HG02970 (cell line): Measurements from ENCODE around the gene RECQL.

ENCODE experiments used
- ATAC-seq: cut with Tn5 transposase; IDR thresholded peaks from one replicate; pipeline ENCODE4 v1.9.1; 2021; ENCODE audit warnings: mild to moderate bottlenecking, moderate library complexity, moderate number of reproducible peaks; ENCODE audit not compliant: unreplicated experiment, low FRiP score

The RECQL gene

GRCh38 chr12:21501258-21502163 lies at the start of gene RECQL, which contains the start of gene GOLT1B:
TSS of gene RECQL (minus strand) at chr12:21501635. CDS start at chr12:21499570, 2,065 bp downstream.
TSS of gene GOLT1B (plus strand) at chr12:21501789. CDS start at chr12:21501924, 135 bp downstream.
- peak; percentile 100 for ATAC-seq

DNA sequence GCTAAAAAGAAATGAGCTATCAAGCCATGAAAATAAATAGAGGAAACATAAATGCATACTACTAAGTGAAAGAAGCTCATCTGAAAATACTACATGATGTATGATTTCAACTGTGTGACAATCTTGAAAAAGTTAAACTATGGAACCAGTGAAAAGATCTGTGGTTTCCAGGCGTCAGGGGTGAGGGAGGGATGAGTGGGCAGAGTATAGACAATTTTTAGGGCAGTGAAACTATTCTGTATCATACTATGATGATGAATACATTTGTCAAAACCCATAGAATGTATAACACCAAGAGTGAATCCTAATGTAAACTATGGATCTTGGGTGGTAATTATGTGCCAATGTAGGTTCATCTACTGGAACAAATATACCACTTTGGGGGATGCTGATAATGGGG lies 46.0 kb upstream of the RECQL start:
- no peak for ATAC-seq

DNA sequence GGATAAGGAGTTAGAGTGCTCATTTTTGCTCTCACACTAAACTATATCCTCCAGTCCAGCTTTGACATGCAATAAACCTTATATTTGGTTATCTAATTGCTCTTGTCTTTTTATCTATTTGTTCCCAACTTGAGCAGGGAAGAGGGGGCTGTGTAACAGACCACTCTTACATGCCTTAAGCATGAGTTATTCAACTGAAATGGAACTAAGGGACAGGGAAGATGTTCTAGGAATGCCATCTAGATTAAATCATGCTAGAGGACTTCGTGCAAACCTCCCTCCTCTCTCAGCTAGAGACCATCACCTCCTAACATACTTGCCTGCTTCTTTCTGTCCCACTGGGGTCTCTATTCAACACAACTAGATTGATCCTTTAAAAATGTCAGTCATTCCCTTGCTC lies 45.3 kb upstream of the RECQL start:
- ATAC-seq, result no peak

DNA sequence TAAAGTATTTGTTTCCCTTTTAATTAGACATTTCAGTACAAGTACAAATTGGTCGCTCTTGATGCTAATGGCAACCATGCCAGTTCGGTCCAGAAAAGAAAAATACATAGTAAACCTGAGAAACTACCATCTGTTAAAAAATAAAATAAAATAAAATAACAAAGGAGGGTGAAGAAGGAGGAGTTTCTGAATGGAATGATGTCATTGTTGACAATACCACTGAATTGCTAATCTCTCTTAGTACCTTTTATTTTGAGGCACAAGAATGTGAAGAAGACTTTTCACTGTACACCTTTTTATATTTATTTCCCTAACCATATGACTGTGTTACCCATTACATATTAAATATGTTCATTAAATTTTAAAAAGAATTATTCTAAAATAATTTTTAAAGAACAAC lies 44.1 kb upstream of the RECQL start:
- ATAC-seq, result no peak

- no peak for ATAC-seq
These were observed 41.7 kb upstream of the RECQL start for GRCh38 chr12:21543151-21543550.

GRCh38 chr12:21542403-21542802 lies 41.0 kb upstream of the RECQL start:
- ATAC-seq, result no peak

DNA sequence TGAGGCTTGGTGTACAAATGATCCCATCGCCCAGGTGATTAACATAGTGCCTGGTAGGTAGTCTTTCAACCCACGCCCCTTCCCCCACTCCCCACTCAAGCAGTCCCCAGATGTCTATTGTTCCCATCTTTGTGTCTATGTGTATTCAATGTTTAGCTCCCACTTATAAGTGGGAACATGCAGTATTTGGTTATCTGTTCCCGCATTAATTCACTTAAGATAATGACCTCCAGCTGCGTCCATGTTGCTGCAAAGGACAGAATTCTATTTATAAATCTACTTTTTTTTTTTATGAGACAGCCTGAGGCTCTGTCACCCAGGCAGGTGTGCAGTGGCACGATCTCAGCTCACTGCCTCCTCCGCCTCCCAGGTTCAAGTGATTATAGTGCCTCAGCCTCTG lies 40.3 kb upstream of the RECQL start:
- no peak for ATAC-seq

DNA sequence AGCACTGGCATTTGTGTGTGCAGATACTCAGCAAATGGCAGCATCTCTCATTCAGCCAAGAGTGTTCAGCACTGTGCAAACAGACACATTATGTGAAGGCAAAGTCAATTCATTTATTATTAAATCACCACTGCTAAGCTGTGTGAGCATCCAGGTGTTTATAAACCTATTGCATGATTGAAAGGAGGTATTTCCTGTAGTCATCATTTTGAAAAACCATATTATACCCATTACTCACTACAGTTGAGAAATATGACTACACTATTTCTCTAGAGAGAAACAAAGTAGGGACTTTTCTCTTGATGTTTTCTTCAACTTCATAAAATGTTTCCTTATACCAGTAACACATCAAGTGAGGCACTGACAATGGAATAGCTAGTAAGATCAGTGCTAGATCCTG lies 38.4 kb upstream of the RECQL start:
- ATAC-seq, result no peak

GRCh38 chr12:21538061-21538653 lies 36.7 kb upstream of the RECQL start:
- ATAC-seq, result no peak

DNA sequence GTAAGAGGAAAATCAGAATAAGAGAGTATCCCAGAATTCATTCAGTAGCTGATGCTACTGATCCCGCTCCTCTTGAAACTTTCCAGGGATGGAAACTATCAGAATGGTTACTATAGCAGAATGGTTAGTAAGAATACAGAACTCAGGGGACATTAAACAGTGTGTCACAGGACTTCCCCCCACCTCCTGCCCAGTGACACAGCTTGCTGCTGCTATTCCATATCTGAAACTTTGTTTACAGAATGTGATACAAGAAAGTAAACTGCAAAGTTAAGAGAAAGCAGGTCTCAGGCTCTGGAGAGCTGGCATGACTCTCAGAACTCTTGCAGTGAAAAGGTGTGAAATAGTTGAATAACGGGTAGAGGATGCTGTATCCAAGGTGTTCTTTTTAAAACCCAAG lies 28.0 kb upstream of the RECQL start:
- no peak for ATAC-seq

- no peak for ATAC-seq
These were observed 27.5 kb upstream of the RECQL start for GRCh38 chr12:21528953-21529352.

GRCh38 chr12:21527451-21528180 lies 26.2 kb upstream of the RECQL start:
- ATAC-seq, result peak; percentile 91

GRCh38 chr12:21526721-21527345 lies 25.4 kb upstream of the RECQL start:
- ATAC-seq, result no peak

DNA sequence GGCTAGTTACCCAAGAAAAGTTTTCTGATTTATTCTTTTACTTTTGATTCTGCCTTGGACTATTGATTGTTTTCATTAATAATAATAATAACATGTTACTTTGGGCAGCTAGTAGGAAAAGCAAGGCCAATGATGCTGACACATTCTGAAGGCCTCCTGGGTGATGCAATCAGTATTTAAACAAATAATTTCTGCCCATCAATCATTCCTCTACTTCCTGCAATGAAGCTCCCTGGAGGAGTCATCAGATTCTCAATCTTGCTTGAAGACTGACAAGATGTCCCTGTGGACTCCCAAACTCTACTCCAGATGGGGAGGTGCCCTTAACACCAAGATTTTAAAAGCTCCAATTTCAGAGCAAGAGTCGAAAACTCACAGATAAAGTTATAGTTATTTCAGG lies 24.6 kb upstream of the RECQL start, which contains the start of gene SPX:
Gene SPX, plus strand, starts transcription at position 244 of the 400 bp plus-strand sequence. CDS start 177 bp downstream, outside the sequence.
- ATAC-seq, result no peak

DNA sequence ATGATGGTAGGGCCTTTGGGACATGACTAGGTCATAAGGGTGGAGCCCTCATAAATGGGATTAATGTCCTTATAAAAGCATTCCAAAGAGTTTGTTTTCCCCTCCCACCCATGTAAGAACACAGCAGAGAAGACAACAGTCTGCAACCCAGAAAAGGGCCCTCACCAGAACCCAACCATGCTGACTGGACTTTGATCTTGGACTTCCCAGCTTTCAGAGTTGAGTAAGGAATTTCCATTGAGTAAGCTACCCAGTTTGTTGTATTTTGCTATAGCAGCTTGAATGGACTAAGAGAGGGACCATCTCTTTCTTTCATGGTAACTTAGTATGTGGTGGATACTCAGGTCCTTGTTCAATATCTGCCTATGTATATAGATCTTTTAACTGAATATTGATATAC lies 21.7 kb upstream of the RECQL start:
- no peak for ATAC-seq

- no peak for ATAC-seq
These were observed 20.1 kb upstream of the RECQL start for GRCh38 chr12:21521541-21521940.

DNA sequence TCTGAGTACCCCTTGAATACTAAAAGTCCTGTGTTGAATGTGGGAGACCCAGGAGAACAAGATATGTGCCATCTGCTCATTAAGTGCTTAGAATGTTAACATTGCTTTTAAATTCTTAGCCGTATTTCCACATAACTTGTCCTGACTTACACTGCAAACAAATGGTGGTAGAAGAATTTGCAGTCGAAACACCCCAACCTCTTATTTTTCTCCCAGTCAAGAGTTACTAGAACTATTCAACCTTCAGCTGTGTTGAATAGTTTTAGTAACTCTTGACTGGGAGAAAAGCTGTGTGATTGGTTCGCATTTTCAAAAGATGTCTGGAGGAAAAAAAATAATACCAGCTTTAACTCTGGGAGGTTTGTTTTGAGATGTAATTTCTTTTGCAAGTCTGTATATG lies 17.0 kb upstream of the RECQL start:
- no peak for ATAC-seq

GRCh38 chr12:21516281-21516680 lies 14.8 kb upstream of the RECQL start:
- ATAC-seq, result no peak

- peak; percentile 77 for ATAC-seq
These were observed 8.3 kb upstream of the RECQL start for GRCh38 chr12:21509768-21510167.

- ATAC-seq, result no peak
These were observed 6.4 kb upstream of the RECQL start for GRCh38 chr12:21507849-21508248.

DNA sequence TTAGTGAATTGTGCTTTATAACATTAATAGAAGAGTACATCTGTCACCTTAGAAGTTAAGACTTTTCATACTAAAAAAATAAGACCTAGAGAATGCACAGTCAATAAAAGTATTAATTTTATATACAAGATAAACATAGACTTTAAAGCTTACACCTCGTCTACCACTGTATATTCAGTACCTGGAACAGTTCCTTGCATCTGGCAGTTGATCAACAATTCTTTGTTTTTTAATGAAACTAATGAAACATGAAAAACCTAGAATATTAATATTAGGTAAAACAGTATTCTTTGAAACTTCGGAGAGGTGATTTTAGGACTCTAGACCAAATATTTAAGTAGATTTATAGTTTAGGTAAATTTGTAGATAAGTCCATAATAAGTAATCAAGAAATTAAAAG lies 4.5 kb upstream of the RECQL start:
- no peak for ATAC-seq
